Measurements from ENCODE around the gene SHC3.

DNA sequence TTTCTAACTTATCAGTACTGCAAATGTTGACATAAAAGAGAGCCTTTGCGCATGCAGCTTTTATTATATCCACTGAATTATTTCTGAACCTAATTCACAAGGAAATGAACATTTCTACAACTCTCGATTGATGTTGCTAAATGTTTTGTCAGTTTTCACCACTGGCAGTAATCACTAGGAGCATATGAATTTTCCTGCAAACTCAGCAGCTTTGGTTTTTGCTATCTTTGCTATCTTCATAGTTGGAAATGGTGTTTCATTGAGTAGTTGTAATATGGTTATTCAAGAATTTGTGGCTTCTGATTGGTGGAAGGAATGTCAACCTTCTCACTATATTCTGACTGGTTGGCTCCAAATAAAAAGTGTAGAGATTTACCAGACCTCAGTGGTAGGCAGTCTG is 8.9 kb upstream of the SHC3 start:
- TF ChIP-seq POLR2A (IDR thresholded peaks at IDR 0.05; ENCODE audit: low read length) (no peak), GATA1 (IDR thresholded peaks at IDR 0.05; ENCODE audit: low read depth, low read length) (no peak)

Measured in erythroblast (primary cell).